Mesangial cell (primary cell): Measurements from ENCODE around the gene ECSCR. TPM values are rescaled to one million over a fixed set of nuclear protein-coding genes. Genes with fewer than 3 reads are reported as not detected.

ENCODE experiments used
- total RNA-seq: library from RNA; depleted of rRNA; stranded (reverse); fragments of >200 nt; gene quantifications from 2 replicates; pipeline ENCODE4 v1.2.3, GENCODE V29; 2015

The ECSCR gene
- 0.65 TPM in 1 of 2 replicates, not detected in the other for total RNA-seq

DNA sequence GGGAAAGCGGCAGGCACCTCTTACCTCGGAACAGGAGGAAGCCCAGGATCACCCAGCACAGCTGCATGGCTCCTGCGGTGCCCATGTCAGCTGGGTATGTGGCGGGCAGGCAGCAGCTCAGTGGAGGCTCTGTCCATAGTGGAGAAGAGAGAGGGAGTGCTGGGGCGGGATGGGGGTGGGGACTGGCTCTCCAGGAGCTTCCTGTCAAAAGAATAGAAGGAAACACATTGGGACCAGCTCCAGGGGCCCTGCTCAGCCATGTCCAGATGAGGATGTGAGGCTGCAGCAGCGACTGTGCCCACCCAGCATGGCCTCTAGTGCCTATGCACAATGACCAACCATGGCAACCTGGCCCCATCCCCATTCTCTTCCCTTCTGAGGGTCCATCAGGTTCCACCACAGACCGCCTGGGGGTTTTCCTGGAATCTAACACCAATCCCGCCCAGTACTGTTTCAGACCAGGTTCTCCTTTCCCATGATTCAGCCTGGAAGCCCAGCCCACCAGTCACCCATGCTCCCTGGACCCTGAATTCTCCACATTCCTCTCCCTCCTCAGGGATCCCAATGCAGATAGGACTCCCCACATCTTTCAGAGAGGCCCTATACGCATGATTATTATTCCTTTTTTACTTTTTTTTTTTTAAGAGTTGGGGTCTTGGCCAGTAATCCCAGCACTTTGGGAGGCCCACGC is at the start of gene ECSCR:
Gene ECSCR (minus strand): TSS at position 158 of the 691 bp plus-strand sequence. CDS start 73 bp downstream, at position 85.

GRCh38 chr5:139482050-139482889 is 19.7 kb upstream of the ECSCR start, which contains the start of gene STING1:
Gene STING1 (minus strand): TSS chr5:139482758. CDS start chr5:139481704, 1,054 bp downstream.

DNA sequence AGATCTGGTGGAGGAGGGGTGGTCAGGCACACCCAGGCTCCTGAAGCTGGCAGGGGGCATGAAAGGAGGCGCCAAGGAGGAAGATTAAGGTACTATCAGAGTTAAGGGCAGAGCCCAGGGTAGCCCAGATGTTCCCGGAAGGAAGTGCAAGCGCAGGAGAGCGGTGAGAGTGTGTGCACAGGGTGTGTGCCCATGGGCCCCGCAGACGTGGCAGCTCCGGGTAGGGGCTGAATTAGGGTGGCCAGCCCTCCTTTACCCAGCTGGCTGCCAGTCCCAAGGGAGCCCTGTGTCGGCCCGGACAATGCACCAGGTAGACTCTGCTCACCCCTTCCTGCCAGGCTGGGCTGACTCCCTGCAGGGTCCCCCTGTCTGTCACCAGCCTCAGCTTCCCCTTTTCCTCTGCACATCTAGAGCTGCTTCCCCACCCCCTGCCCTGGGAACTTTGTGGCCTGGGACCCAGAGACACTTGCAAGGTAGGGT is 8.3 kb upstream of the ECSCR start, which contains the start of gene SMIM33:
Gene SMIM33 (plus strand): TSS at position 184 of the 480 bp plus-strand sequence. CDS start 118 bp downstream, at position 302.

GRCh38 chr5:139439013-139439903 is 23.3 kb downstream of the ECSCR start, which contains the start of gene DNAJC18:
Gene DNAJC18 (minus strand): TSS chr5:139439525. CDS start chr5:139439445, 80 bp downstream.

GRCh38 chr5:139403787-139404483 is 58.6 kb downstream of the ECSCR start, which contains the start of gene SPATA24:
Gene SPATA24 (minus strand): TSS chr5:139404089. CDS start chr5:139404060, 29 bp downstream.

Other genes with a start within 250 kb of the ECSCR start
- 178 and 179 TPM in 2 replicates for gene MATR3, start 169.0 kb downstream of the ECSCR start, total RNA-seq
- gene PAIP2, start 120.9 kb downstream of the ECSCR start, total RNA-seq = 30.9 and 34.1 TPM in 2 replicates
- gene SLC23A1, start 79.4 kb downstream of the ECSCR start, total RNA-seq = 0.38 TPM in 1 of 2 replicates, not detected in the other
- gene MZB1, start 72.8 kb downstream of the ECSCR start, total RNA-seq = not detected in 2 replicates
- gene PROB1, start 67.6 kb downstream of the ECSCR start, total RNA-seq = 3.1 and 3.4 TPM in 2 replicates
- 3.4 and 3.6 TPM in 2 replicates for gene SPATA24, start 58.7 kb downstream of the ECSCR start, total RNA-seq
- 8.0 and 10.5 TPM in 2 replicates for gene DNAJC18, start 23.2 kb downstream of the ECSCR start, total RNA-seq
- gene SMIM33, start 8.3 kb upstream of the ECSCR start, total RNA-seq = under 0.01 TPM in 1 of 2 replicates, not detected in the other
- 37.8 and 60.0 TPM in 2 replicates for gene STING1, start 20.0 kb upstream of the ECSCR start, total RNA-seq
- 130 and 163 TPM in 2 replicates for gene UBE2D2, start 98.6 kb upstream of the ECSCR start, total RNA-seq
- gene CXXC5, start 185.6 kb upstream of the ECSCR start, total RNA-seq = 88.3 and 202 TPM in 2 replicates